NOMO-1 treated with DMSO at 0.1 percent for 48 hours (cell line): ENCODE results near the gene ESR1.
A peak's percentile ranks its signal among the peaks of the same experiment; 100 is the strongest.

ENCODE experiments used
- DNase-seq: peaks from one replicate; lab custom pipeline; 2025; ENCODE audit not compliant: unreplicated experiment; lab: John Stamatoyannopoulos, UW

Gene ESR1

GRCh38 chr6:151807513-151808370 is at the start of gene ESR1:
Gene ESR1, plus strand, starts transcription at chr6:151807682. Its CDS starts 231 bp downstream, at chr6:151807913.
- DNase-seq, result no peak

GRCh38 chr6:151760486-151760885 is 47.0 kb upstream of the ESR1 start:
- no peak for DNase-seq

GRCh38 chr6:151761851-151762250 is 45.6 kb upstream of the ESR1 start:
- DNase-seq, result no peak

DNA sequence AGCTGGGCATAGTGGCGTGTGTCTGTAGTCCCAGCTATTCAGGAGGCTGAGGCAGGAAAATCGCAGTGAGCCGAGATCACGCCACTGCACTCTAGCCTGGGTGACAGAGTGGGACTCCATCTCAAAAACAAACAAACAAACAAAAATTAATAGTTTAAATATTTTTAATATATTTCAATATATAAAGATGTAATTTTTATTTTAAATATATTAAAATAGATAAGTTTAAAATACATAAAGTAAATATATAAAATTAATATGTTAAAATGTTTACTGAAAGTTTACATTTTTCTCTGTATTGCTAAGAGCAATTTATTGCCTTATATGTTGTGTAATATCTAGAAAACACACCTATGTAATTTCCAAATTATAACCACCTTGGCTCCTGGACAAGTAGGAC is 44.7 kb upstream of the ESR1 start:
- DNase-seq, result no peak

DNA sequence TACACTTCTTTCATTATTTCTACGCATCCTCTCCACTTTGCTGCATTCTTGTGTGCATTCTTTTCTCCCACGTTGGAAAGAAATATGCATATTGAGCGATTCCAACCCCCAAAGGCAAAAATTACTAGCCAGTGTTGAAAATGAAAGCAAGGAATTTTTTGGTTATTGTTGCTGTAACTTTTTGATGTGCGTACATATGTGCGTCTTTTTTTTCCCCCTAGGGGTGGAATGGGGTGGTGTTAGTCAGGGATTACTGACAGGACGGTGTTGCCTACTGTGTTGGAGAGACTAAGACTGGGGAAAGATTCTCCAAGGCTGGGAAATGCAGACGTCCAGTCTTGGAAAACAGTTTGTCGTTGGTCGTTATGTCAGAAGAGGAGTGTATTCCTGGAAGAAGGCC is 44.2 kb upstream of the ESR1 start:
- DNase-seq, result no peak

- DNase-seq, result peak; percentile 20
These were observed 43.4 kb upstream of the ESR1 start for GRCh38 chr6:151763938-151764680.

GRCh38 chr6:151765444-151765886 is 42.0 kb upstream of the ESR1 start:
- peak; percentile 48 for DNase-seq

GRCh38 chr6:151772446-151772845 is 35.0 kb upstream of the ESR1 start:
- DNase-seq, result no peak

- no peak for DNase-seq
These were observed 34.1 kb upstream of the ESR1 start for GRCh38 chr6:151773382-151773781.

GRCh38 chr6:151782560-151782959 is 24.9 kb upstream of the ESR1 start:
- DNase-seq, result no peak

DNA sequence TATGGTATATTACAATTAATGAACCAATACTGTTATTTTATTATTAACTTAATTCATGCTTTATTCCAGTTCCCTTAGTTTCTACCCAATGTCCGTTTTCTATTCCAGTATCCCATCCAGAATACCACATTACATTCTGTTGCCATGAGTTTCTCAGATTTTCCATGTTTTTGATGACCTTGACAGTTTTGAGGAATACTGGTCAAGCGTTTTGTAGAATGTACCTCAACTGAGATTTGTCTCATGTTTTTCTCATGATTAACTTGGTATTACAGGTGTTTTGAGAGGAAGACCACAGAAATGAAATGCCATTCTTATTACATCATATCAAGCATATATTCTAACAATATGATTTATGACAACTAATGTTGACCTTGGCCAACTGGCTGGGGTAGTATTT is 23.8 kb upstream of the ESR1 start:
- DNase-seq, result no peak

GRCh38 chr6:151784441-151785214 is 22.9 kb upstream of the ESR1 start:
- no peak for DNase-seq

GRCh38 chr6:151796842-151797530 is 10.5 kb upstream of the ESR1 start:
- no peak for DNase-seq

DNA sequence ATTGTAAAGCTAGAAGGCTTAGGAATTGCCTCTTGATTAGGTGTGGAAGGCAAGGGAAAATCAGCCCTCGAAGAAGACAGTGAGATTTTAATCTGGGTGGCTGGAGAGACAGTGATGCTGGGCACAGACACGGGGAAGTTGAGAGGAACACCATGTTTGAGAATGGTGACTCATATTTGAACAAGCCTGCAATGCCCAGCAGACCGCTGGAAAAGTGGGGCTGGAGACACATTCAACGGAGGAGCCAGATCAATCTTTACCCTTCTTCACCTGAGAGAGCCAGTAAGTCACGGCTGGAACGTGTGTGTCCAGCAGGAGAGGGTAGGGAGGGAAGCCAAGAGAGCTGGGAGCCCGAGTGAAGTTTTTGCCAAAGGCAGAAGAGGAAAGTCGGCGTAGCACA is 3.7 kb upstream of the ESR1 start:
- DNase-seq, result no peak

DNA sequence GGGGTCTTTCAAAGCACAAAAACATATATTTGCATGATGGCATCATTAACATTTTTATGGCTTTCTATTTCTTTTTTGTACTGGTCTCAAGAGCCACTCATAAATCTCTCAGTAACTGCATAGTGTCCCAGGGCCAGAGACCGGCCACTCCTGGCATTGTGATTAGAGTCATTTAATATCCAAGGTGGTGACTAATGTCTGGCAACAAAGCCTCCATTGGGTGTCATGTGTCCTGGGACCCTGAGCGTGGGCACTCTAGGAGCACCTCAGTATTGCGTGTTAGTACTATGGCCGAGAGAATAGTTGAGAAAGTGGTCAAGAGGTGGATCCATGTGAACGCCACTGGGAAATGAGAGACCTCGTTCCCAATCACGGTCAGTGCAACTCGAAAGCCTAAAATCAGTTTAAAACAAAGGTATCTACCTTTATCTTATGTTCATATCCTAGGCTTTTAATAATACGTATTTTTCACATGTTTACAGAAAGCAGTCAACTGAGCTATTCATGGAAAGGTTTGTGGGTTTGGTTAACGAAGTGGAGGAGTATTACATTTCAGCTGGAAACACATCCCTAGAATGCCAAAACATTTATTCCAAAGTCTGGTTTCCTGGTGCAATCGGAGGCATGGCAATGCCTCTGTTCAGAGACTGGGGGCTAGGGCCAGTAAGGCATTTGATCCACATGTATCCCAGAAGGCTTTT is 2.7 kb upstream of the ESR1 start:
- DNase-seq, result no peak

DNA sequence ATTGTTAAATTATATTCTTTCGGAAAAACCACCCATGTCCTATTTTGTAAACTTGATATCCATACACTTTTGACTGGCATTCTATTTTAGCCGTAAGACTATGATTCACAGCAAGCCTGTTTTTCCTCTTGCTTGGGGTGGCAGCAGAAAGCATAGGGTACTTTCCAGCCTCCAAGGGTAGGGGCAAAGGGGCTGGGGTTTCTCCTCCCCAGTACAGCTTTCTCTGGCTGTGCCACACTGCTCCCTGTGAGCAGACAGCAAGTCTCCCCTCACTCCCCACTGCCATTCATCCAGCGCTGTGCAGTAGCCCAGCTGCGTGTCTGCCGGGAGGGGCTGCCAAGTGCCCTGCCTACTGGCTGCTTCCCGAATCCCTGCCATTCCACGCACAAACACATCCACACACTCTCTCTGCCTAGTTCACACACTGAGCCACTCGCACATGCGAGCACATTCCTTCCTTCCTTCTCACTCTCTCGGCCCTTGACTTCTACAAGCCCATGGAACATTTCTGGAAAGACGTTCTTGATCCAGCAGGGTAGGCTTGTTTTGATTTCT is 2.1 kb upstream of the ESR1 start:
- DNase-seq, result no peak

- no peak for DNase-seq
These were observed 547 bp upstream of the ESR1 start for GRCh38 chr6:151806757-151807512.

- DNase-seq, result no peak
These were observed 1.1 kb downstream of the ESR1 start for GRCh38 chr6:151808371-151809241.
